Keratinocyte (primary cell): ENCODE measurements around the gene SGK2. TPM values are rescaled to one million over a fixed set of nuclear protein-coding genes. Genes with fewer than 3 reads are reported as not detected.

Source experiments
- DNase-seq: peaks from one replicate; pipeline ENCODE4 v3.0.0-alpha.2; 2011; ENCODE audit warnings: low read depth, missing footprints, low spot score
- FAIRE-seq: peaks from 2 replicates; lab custom pipeline; 2011; peaks lifted over from hg19 to GRCh38; lab: Jason Lieb, UNC
- H2AFZ ChIP-seq: 2 replicates; pipeline ENCODE4 v1.6.0; 2012; ENCODE audit warnings: low read length, control low read depth, inconsistent platforms; ENCODE audit not compliant: control insufficient read depth
- H3K27ac ChIP-seq: 2 replicates; pipeline ENCODE4 v1.5.1; 2011; ENCODE audit warnings: low read length; ENCODE audit not compliant: control insufficient read depth, insufficient read depth
- H3K27me3 ChIP-seq: 3 replicates; pipeline ENCODE4 v1.6.0; 2011; ENCODE audit warnings: low read length; ENCODE audit not compliant: control insufficient read depth, insufficient read depth; ENCODE audit errors: extremely low read depth
- H3K36me3 ChIP-seq, 2 experiments: 2 replicates in 1 of 2; 3 replicates in 1 of 2; pipeline ENCODE4 v1.5.1; 2011; ENCODE audit warnings: low read length in 2 of 2, mild to moderate bottlenecking in 1 of 2; ENCODE audit not compliant: control insufficient read depth in 2 of 2, insufficient read depth in 2 of 2; ENCODE audit errors: extremely low read depth in 1 of 2
- H3K4me1 ChIP-seq: 3 replicates; pipeline ENCODE4 v1.5.1; 2011; ENCODE audit warnings: low read length; ENCODE audit not compliant: control insufficient read depth, insufficient read depth; ENCODE audit errors: extremely low read depth
- H3K4me2 ChIP-seq: 3 replicates; pipeline ENCODE4 v1.6.0; 2011; ENCODE audit warnings: low read depth, low read length; ENCODE audit not compliant: control insufficient read depth, insufficient read depth; ENCODE audit errors: extremely low read depth
- H3K4me3 ChIP-seq, 3 experiments: fragments of 200-600 bp in 1 of 3; sonication (generic) in 1 of 3; 2 replicates in 2 of 3; 3 replicates in 1 of 3; pipeline ENCODE4 v1.5.1; 2011 to 2016; ENCODE audit warnings: low read length in 3 of 3, mild to moderate bottlenecking in 3 of 3, control low read depth in 2 of 3, inconsistent platforms in 1 of 3, low read depth in 1 of 3, mixed read lengths in 1 of 3, mixed run types in 1 of 3, moderate library complexity in 1 of 3; ENCODE audit not compliant: control insufficient read depth in 2 of 3, insufficient read depth in 2 of 3; ENCODE audit errors: extremely low read depth in 1 of 3
- H3K79me2 ChIP-seq: 2 replicates; pipeline ENCODE4 v1.6.0; 2012; ENCODE audit warnings: low read length; ENCODE audit not compliant: control insufficient read depth, insufficient read depth
- H3K9ac ChIP-seq: 3 replicates; pipeline ENCODE4 v1.6.0; 2011; ENCODE audit warnings: low read length; ENCODE audit not compliant: control insufficient read depth, insufficient read depth; ENCODE audit errors: extremely low read depth
- H3K9me1 ChIP-seq: 3 replicates; pipeline ENCODE4 v1.6.0; 2011; ENCODE audit warnings: low read length; ENCODE audit not compliant: control insufficient read depth, insufficient read depth; ENCODE audit errors: extremely low read depth
- H3K9me3 ChIP-seq: 2 replicates; pipeline ENCODE4 v1.5.1; 2012; ENCODE audit warnings: low read depth, low read length; ENCODE audit not compliant: control insufficient read depth
- H4K20me1 ChIP-seq: 3 replicates; pipeline ENCODE4 v1.6.0; 2011; ENCODE audit warnings: low read length; ENCODE audit not compliant: control insufficient read depth, insufficient read depth; ENCODE audit errors: extremely low read depth
- CTCF ChIP-seq, 3 experiments: IDR thresholded peaks in 1 of 3; conservative IDR thresholded peaks in 1 of 3; optimal IDR thresholded peaks in 1 of 3; 2 replicates in 2 of 3; 3 replicates in 1 of 3; pipeline versions ENCODE3 to v1.5.1; 2011; ENCODE audit warnings: low read length in 3 of 3, mild to moderate bottlenecking in 3 of 3, moderate library complexity in 2 of 3, control low read depth in 1 of 3, inconsistent platforms in 1 of 3; ENCODE audit not compliant: insufficient read depth in 2 of 3; ENCODE audit errors: extremely low read depth in 1 of 3
- EZH2 ChIP-seq: IDR thresholded peaks from one replicate; pipeline ENCODE4 v1.6.1; 2012; ENCODE audit warnings: inconsistent platforms, mild to moderate bottlenecking, low read length, moderate library complexity
- dilution Hi-C: fragments of 300-500 bp; cut with MboI; formaldehyde crosslinking; loops from one replicate; pipeline ENCODE4 v1.7.0; 2020; ENCODE audit warnings: low sequenced_read_pairs; ENCODE audit not compliant: extremely low pct_ligation_motif_present
- polyA plus RNA-seq, 5 experiments: library from polyadenylated mRNA; depleted of rRNA in 3 of 5; stranded (reverse) in 3 of 5; stranded (forward) in 1 of 5; unstranded in 1 of 5; fragments of >200 nt; gene quantifications; 1 replicate in 1 of 5; 2 replicates in 3 of 5; 3 replicates in 1 of 5; pipeline versions ENCODE4 v1.2.1 to v1.2.3, GENCODE V29; 2011 to 2012; ENCODE audit warnings: missing spikeins in 2 of 5, low read depth in 1 of 5, low replicate concordance in 1 of 5

Gene SGK2
- polyA plus RNA-seq, 1 donor (not counting 4 experiments of a cell fraction or from before 2014, with no cell fraction given), result 0.12 TPM

GRCh38 chr20:43571771-43572170, 12.9 kb downstream of the SGK2 start:
- no peak overlapping the region for H2AFZ ChIP-seq
- H3K9me3 ChIP-seq, result no peaks in the 10 kb centered on the region
- H3K4me2 ChIP-seq, result no peak overlapping the region
- no peak overlapping the region for H3K4me3 ChIP-seq
- no peaks in the 10 kb centered on the region for H3K79me2 ChIP-seq
- no peak for FAIRE-seq
- TF ChIP-seq CTCF (optimal IDR thresholded peaks at IDR 0.05 in 1 of 3, IDR thresholded peaks at IDR 0.05 in 1 of 3, conservative IDR thresholded peaks at IDR 0.05 in 1 of 3; ENCODE audit: extremely low read depth in 1 of 3, insufficient read depth in 2 of 3, low read length in 3 of 3) (no peak), EZH2 (no peak)
- H3K9me1 ChIP-seq, result no peaks in the 10 kb centered on the region
- H3K9ac ChIP-seq, result no peak overlapping the region
- dilution Hi-C loops, result no loop called here
- H3K27me3 ChIP-seq, result peaks cover 3% of the 10 kb centered on the region
- no peaks in the 10 kb centered on the region for H3K36me3 ChIP-seq
- H3K27ac ChIP-seq, result no peak overlapping the region
- H3K4me1 ChIP-seq, result no peaks in the 10 kb centered on the region
- H4K20me1 ChIP-seq, result no peaks in the 10 kb centered on the region
- no peak for DNase-seq

- Histone ChIP-seq H3K4me1 (no peaks in the 10 kb centered on the region), H2AFZ (no peak overlapping the region), H3K9ac (no peak overlapping the region), H3K4me3 (no peak overlapping the region), H3K9me1 (no peaks in the 10 kb centered on the region), H3K4me2 (no peak overlapping the region), H4K20me1 (no peaks in the 10 kb centered on the region), H3K79me2 (no peaks in the 10 kb centered on the region), H3K36me3 (no peaks in the 10 kb centered on the region), H3K27me3 (no peaks in the 10 kb centered on the region), H3K27ac (no peak overlapping the region), H3K9me3 (no peaks in the 10 kb centered on the region)
- dilution Hi-C loops, result no loop called here
- TF ChIP-seq EZH2, result no peak
- TF ChIP-seq CTCF (optimal IDR thresholded peaks at IDR 0.05 in 1 of 3, IDR thresholded peaks at IDR 0.05 in 1 of 3, conservative IDR thresholded peaks at IDR 0.05 in 1 of 3; ENCODE audit: extremely low read depth in 1 of 3, insufficient read depth in 2 of 3, low read length in 3 of 3), result no peak
- FAIRE-seq (no peak), DNase-seq (no peak)
Observed at GRCh38 chr20:43572891-43573290, 14.1 kb downstream of the SGK2 start.
